ENCODE data around the gene RCCD1. TPM values are rescaled to one million over a fixed set of nuclear protein-coding genes. Genes with fewer than 3 reads are reported as not detected.

Gene RCCD1
- total and polyA plus RNA-seq, 4 donors, result 3.6 to 13.3 (median 4.3) TPM

DNA sequence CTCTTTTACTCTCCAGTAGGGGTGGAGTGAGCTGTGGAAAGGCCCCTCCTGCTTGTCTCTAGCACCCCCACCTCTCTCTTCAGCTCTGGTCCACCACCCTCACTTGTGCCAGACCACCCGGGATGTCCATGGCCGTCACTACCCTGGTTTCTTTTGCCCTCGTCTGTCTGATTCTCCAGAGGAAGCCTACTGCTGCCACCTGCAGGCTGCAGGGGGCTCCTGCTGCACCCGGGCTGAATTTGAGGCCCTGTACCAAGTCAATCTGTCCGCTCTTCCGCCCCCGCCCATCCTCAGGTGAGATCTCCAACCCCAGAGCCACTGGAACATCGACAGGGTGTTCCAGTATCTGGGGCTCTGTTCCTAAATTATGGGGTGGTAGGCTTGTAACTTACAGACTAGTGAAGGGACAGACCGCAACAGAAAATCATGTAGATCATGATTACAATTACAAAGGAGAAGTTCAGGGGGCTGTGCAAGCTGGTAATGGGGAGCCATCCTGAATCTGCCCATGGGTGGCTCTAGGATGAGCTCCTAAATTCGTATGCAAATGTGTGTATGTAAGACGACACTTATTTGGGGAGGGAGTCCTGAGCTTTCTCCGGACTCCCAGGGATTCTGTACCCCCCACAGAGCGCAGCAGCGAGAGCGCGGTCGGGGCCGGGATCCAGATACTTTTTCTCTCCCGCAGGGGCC is 20.3 kb upstream of the RCCD1 start:
- peak overlapping the region; percentile 53 to 68 for H3K27ac ChIP-seq (ENCODE audit: low read depth in 1 of 2, low read length in 2 of 2)
- TF ChIP-seq HNF4A (conservative IDR thresholded peaks at IDR 0.05) (no peak), CTCF (IDR thresholded peaks at IDR 0.05; ENCODE audit: low read depth, low read length, missing input control) (peak; percentile 92), EGR1 (IDR thresholded peaks at IDR 0.05; ENCODE audit: low read depth in 2 of 2) (peak; percentile 36 to 66), RAD21 (IDR thresholded peaks at IDR 0.05) (peak; percentile 82 to 87), NR2F2 (IDR thresholded peaks at IDR 0.05) (peak; percentile 7)
- H3K4me1 ChIP-seq (ENCODE audit: control insufficient read depth in 4 of 4, insufficient read depth in 4 of 4, low read length in 3 of 4), result peaks cover 2 to 40% (median 30%) of the 10 kb centered on the region in 4 donors
- DNase-seq (ENCODE audit: low spot score), result peak; percentile 88
- no peaks in the 10 kb centered on the region for H3K9me3 ChIP-seq (ENCODE audit: control insufficient read depth in 4 of 4, low read length in 3 of 4)
- no peaks in the 10 kb centered on the region for H3K27me3 ChIP-seq (ENCODE audit: control insufficient read depth in 4 of 4, insufficient read depth in 4 of 4, low read length in 3 of 4)
- peaks cover 0 to 3% (median 2%) of the 10 kb centered on the region in 4 donors for H3K36me3 ChIP-seq (ENCODE audit: control insufficient read depth in 4 of 4, insufficient read depth in 3 of 4, low read depth in 1 of 4, low read length in 3 of 4)
- under 1% methylated on average over 19 of the region's 19 CpGs for WGBS
- H3K4me3 ChIP-seq (ENCODE audit: low read depth in 1 of 3, low read length in 3 of 3), result peak overlapping the region in 2 of 3 donors; percentile 44 to 55
- peak overlapping the region; percentile 48 to 50 for H3K9ac ChIP-seq (ENCODE audit: low read depth in 1 of 2, low read length in 2 of 2)

DNA sequence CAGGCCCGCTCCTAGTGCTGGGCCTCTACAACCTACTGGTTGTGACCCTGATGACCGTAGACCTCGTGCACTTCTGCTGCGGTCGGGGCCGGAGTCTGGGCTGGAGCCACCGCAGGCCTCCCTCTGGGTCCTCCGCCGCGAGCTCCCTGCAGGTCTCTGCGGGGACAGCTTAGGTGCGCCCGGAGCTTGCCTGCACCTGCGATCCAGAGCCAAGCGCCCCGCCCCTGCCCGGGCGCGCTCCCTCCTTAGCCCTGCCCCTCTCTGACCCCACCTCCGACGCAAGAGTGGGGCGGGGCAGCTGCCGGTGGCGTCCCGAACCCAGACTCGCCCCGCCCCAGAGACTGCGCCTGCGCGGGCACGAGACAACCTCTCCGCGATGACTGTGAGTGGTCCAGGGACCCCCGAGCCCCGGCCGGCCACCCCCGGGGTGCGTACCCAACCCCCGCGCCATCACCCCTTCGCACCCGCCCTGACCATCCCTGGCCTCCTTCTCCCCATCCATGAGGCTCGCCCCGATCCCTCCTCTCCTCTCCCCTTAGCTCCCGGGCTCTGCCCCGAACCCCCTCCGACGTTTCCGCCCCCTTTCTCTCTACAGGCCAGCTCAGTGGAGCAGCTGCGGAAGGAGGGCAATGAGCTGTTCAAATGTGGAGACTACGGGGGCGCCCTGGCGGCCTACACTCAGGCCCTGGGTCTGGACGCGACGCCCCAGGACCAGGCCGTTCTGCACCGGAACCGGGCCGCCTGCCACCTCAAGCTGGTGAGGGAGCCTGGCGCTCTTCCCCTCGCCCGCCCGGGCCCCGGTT is 19.5 kb upstream of the RCCD1 start, which contains the start of gene UNC45A:
Gene UNC45A, plus strand, starts transcription at position 337 of the 803 bp plus-strand sequence. Its CDS starts 40 bp downstream, at position 377.
- Histone ChIP-seq H3K4me1 (ENCODE audit: control insufficient read depth in 4 of 4, insufficient read depth in 4 of 4, low read length in 3 of 4) (peaks cover 2 to 38% (median 30%) of the 10 kb centered on the region in 4 donors), H3K27ac (ENCODE audit: low read depth in 1 of 2, low read length in 2 of 2) (peak within 1 kb of the TSS; percentile 53 to 68)
- WGBS, result 1% methylated on average over 65 of the region's 65 CpGs

DNA sequence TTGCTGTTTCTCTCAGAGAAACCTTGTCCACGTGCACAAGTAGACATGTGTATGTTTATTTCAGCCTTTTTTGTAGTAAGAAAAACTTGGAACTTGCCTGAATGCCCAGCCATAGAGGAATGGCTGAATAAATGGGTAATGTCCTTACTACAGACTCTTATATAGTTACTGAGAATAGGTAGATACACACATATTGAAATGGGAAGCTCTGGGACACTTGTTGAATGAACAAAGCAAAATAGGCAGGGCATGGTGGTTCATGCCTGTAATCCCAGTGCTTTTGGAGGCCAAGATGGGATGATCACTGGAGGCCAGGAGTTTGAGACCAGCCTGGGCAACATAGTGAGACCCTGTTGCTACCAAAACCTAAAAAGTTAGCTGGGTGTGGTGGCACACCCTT is 17.9 kb upstream of the RCCD1 start:
- H3K9me3 ChIP-seq (ENCODE audit: control insufficient read depth in 4 of 4, low read length in 3 of 4), result no peaks in the 10 kb centered on the region
- H3K36me3 ChIP-seq (ENCODE audit: control insufficient read depth in 4 of 4, insufficient read depth in 3 of 4, low read depth in 1 of 4, low read length in 3 of 4), result peaks cover 10 to 23% (median 15%) of the 10 kb centered on the region in 4 donors
- 93% methylated on average over 1 of the region's 1 CpG for WGBS
- no peak overlapping the region for H3K27ac ChIP-seq (ENCODE audit: low read depth in 1 of 2, low read length in 2 of 2)
- H3K4me1 ChIP-seq (ENCODE audit: control insufficient read depth in 4 of 4, insufficient read depth in 4 of 4, low read length in 3 of 4), result peaks cover 2 to 24% (median 18%) of the 10 kb centered on the region in 4 donors
- H3K9ac ChIP-seq (ENCODE audit: low read depth in 1 of 2, low read length in 2 of 2), result no peak overlapping the region
- DNase-seq (ENCODE audit: low spot score), result no peak
- H3K4me3 ChIP-seq (ENCODE audit: low read depth in 1 of 3, low read length in 3 of 3), result no peak overlapping the region
- no peaks in the 10 kb centered on the region for H3K27me3 ChIP-seq (ENCODE audit: control insufficient read depth in 4 of 4, insufficient read depth in 4 of 4, low read length in 3 of 4)
- TF ChIP-seq HNF4G (IDR thresholded peaks at IDR 0.05) (no peak), REST (IDR thresholded peaks at IDR 0.05) (no peak), GABPA (IDR thresholded peaks at IDR 0.05 in 1 of 2, conservative IDR thresholded peaks at IDR 0.05 in 1 of 2) (no peak), JUND (IDR thresholded peaks at IDR 0.05) (no peak), SP1 (IDR thresholded peaks at IDR 0.05) (no peak), TAF1 (conservative IDR thresholded peaks at IDR 0.05) (no peak), HNF4A (conservative IDR thresholded peaks at IDR 0.05) (no peak), EGR1 (IDR thresholded peaks at IDR 0.05; ENCODE audit: low read depth in 2 of 2) (no peak), ATF3 (IDR thresholded peaks at IDR 0.05) (no peak), ZBTB33 (IDR thresholded peaks at IDR 0.05) (no peak), NR2F2 (IDR thresholded peaks at IDR 0.05) (no peak), FOXA2 (IDR thresholded peaks at IDR 0.05) (no peak)

More for the DNA sequence above, 19.5 kb upstream of the RCCD1 start, which contains the start of gene UNC45A:
- Histone ChIP-seq H3K36me3 (ENCODE audit: control insufficient read depth in 4 of 4, insufficient read depth in 3 of 4, low read depth in 1 of 4, low read length in 3 of 4) (peaks cover 3 to 11% (median 6%) of the 10 kb centered on the region in 4 donors), H3K4me3 (ENCODE audit: low read depth in 1 of 3, low read length in 3 of 3) (peak within 1 kb of the TSS; percentile 36 to 55 (median 44)), H3K9me3 (ENCODE audit: control insufficient read depth in 4 of 4, low read length in 3 of 4) (no peaks in the 10 kb centered on the region), H3K27me3 (ENCODE audit: control insufficient read depth in 4 of 4, insufficient read depth in 4 of 4, low read length in 3 of 4) (no peaks in the 10 kb centered on the region), H3K9ac (ENCODE audit: low read depth in 1 of 2, low read length in 2 of 2) (peak within 1 kb of the TSS; percentile 48 to 78)
- no peak for TF ChIP-seq ATF3 (IDR thresholded peaks at IDR 0.05)
- TF ChIP-seq HNF4A (conservative IDR thresholded peaks at IDR 0.05), result peak in 1 of 2 donors; percentile 6
- peak; percentile 96 for DNase-seq (ENCODE audit: low spot score)
